HG03565 (cell line): ENCODE data around the gene MRM3.
"Not testable (repeated sequence)": the region's sequence is repeated elsewhere in the genome, so short reads cannot be mapped to it uniquely, and the experiment has no call there.

Experiments
- ATAC-seq: cut with Tn5 transposase; IDR thresholded peaks from one replicate; pipeline ENCODE4 v1.9.1; 2021; ENCODE audit warnings: mild to moderate bottlenecking, moderate library complexity; ENCODE audit not compliant: unreplicated experiment

MRM3 gene

GRCh38 chr17:752620-753219 lies 29.4 kb upstream of the MRM3 start:
- ATAC-seq, result no peak

GRCh38 chr17:753418-753817 lies 28.7 kb upstream of the MRM3 start:
- no peak for ATAC-seq

- not testable (repeated sequence) for ATAC-seq
Measured at GRCh38 chr17:755319-755961, 26.7 kb upstream of the MRM3 start.

GRCh38 chr17:756010-756567 lies 26.1 kb upstream of the MRM3 start:
- not testable (repeated sequence) for ATAC-seq

- no peak for ATAC-seq
Measured at GRCh38 chr17:759964-760363, 22.2 kb upstream of the MRM3 start.

- no peak for ATAC-seq
Measured at GRCh38 chr17:760371-760770, 21.8 kb upstream of the MRM3 start.

GRCh38 chr17:767076-767475 lies 15.1 kb upstream of the MRM3 start:
- no peak for ATAC-seq

GRCh38 chr17:773016-773415 lies 9.1 kb upstream of the MRM3 start:
- ATAC-seq, result no peak

- no peak for ATAC-seq
Measured at GRCh38 chr17:773467-774312, 8.5 kb upstream of the MRM3 start.

- ATAC-seq, result no peak
Measured at GRCh38 chr17:774313-774584, 7.9 kb upstream of the MRM3 start.

GRCh38 chr17:778096-778495 lies 4.1 kb upstream of the MRM3 start:
- no peak for ATAC-seq

GRCh38 chr17:784143-784542 lies 2.0 kb downstream of the MRM3 start:
- no peak for ATAC-seq

- ATAC-seq, result not testable (repeated sequence)
Measured at GRCh38 chr17:785901-786300, 3.7 kb downstream of the MRM3 start.

- ATAC-seq, result no peak
Measured at GRCh38 chr17:787641-788221, 5.6 kb downstream of the MRM3 start.

- ATAC-seq, result no peak
Measured at GRCh38 chr17:788551-788950, 6.4 kb downstream of the MRM3 start.

GRCh38 chr17:789160-789840 lies 7.1 kb downstream of the MRM3 start:
- ATAC-seq, result no peak

GRCh38 chr17:789931-790873 lies 8.0 kb downstream of the MRM3 start:
- ATAC-seq, result not testable (repeated sequence)

- ATAC-seq, result not testable (repeated sequence)
Measured at GRCh38 chr17:790874-791247, 8.7 kb downstream of the MRM3 start.

- ATAC-seq, result no peak
Measured at GRCh38 chr17:791829-792228, 9.7 kb downstream of the MRM3 start.

GRCh38 chr17:792277-792676 lies 10.1 kb downstream of the MRM3 start:
- no peak for ATAC-seq
